ENCODE measurements around the gene EIF5A.

The EIF5A gene

GRCh38 chr17:7306911-7307685 lies at the start of gene EIF5A:
TSS of gene EIF5A (plus strand) at chr17:7307628. CDS start at chr17:7309636, 2,008 bp downstream.
- peak; percentile 92 for DNase-seq (ENCODE audit: insufficient read length, low spot score)
- FAIRE-seq: peak; percentile 84
- no peak for TF ChIP-seq CTCF (IDR thresholded peaks at IDR 0.05; ENCODE audit: insufficient read depth, missing control alignments)

GRCh38 chr17:7258731-7259554 lies 48.5 kb upstream of the EIF5A start:
- DNase-seq (ENCODE audit: insufficient read length, low spot score): no peak
- FAIRE-seq: no peak
- no peak for TF ChIP-seq CTCF (IDR thresholded peaks at IDR 0.05; ENCODE audit: insufficient read depth, missing control alignments)

DNA sequence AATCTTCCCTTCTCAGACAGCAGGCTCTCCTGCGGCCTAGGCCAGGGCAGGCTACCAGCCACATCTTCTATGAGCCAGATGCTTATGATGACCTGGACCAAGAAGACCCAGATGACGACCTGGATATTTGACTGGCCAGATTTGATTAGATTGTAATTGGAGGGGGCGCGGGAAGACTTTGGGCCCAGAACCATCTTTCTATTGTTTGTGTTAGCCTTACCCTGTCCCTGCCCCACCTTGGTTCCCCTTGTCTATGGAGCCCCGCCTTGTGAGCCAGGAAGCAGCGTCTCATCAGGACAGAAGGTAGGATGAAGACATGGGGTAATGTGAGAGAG lies 47.9 kb upstream of the EIF5A start:
- FAIRE-seq (no peak), DNase-seq (ENCODE audit: insufficient read length, low spot score) (no peak)

GRCh38 chr17:7260151-7260550 lies 47.3 kb upstream of the EIF5A start:
- no peak for TF ChIP-seq CTCF (IDR thresholded peaks at IDR 0.05; ENCODE audit: insufficient read depth, missing control alignments)
- no peak for FAIRE-seq
- DNase-seq (ENCODE audit: insufficient read length, low spot score): no peak

More for the DNA sequence above, 47.9 kb upstream of the EIF5A start:
- TF ChIP-seq CTCF (IDR thresholded peaks at IDR 0.05; ENCODE audit: insufficient read depth, missing control alignments): no peak

DNA sequence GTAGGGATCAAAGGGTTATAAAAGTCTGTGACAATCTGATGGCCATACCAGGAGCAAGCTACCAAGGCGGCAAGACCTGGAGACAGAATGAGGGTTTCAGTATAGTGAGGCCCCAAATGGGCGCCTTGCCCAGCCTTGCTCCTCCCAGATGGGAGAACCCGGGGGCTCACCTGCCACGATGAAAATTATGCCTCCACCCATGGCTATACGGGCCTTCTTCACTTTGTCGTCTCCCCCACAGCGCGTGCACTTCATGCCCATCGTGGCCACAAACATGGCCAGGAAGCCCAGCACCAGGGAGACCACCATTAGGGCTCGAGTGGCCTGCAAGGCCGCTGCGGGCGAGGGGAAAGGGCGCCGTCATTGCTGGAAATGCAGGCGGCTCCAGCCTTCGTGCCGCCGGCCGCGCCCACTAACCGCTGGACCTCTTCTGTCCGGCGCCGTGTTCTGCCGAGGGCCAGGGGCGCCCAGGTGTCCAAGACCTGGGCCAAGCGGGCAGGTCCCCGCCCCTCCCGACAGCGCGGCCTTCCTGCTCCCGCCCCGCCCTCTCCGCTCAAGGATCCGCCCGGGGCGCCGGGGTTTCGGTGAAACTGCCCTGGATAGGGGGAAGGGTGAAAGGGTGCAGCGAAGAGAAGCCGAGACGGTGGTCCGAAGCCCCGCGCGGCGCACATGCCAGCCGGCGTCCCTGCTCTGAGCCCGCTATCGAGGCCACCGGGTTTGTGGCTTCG lies 46.6 kb upstream of the EIF5A start:
- DNase-seq (ENCODE audit: insufficient read length, low spot score) (no peak), FAIRE-seq (no peak)
- no peak for TF ChIP-seq CTCF (IDR thresholded peaks at IDR 0.05; ENCODE audit: insufficient read depth, missing control alignments)

GRCh38 chr17:7261379-7262191 lies 45.8 kb upstream of the EIF5A start:
- FAIRE-seq (no peak), DNase-seq (ENCODE audit: insufficient read length, low spot score) (no peak)
- no peak for TF ChIP-seq CTCF (IDR thresholded peaks at IDR 0.05; ENCODE audit: insufficient read depth, missing control alignments)
